ENCODE data around the gene ZNRF3. TPM values are rescaled to one million over a fixed set of nuclear protein-coding genes. Genes with fewer than 3 reads are reported as not detected.
A peak's percentile ranks its signal among the peaks of the same experiment; 100 is the strongest.

The ZNRF3 gene
- polyA plus RNA-seq, 1 of the 3 experiments (the other 2 are of a cell fraction): 4.2 TPM

DNA sequence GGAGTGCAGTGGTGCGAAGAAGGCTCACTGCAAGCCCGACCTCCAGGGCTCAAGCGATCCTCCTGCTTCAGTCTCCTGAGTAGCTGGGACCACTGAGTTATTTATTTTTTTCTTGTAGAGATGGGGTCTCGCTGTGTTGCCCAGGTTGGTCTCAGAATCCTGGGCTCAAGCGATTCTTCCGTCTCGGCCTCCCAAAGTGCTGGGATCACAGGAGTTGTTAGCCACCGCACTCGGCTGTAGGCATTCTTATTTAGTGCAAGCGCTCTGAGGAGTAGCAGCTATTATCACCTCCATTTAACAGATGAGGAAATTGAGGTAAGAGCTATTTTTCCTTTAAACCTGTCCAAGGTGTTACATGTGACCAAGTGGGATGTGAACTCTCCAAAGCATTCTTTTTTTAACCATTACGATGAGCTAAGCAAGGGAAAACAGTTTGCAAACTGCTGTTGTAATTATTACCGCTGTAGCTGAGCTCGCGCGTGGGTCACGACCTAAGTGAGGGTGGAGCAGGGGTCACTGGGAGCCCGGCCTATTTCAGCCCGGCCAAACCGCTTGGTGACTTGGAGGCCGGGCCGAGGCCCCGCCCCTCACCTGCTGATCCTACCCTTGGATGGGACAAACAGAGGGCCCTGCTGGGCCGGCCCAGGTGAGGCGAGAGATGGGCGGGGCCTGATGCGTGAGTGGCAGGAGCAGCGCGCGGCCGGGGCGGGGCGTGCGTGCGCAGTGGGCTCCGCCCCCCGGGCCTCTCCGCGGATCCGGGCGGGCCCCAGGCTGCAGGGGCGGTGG, 189.0 kb downstream of the ZNRF3 start:
- POLR2A ChIA-PET: no interaction called here
- peak; percentile 99 for DNase-seq
- Histone ChIP-seq H3K4me3 (ENCODE audit: low read depth in 2 of 2, low read length in 1 of 2) (peak overlapping the region; percentile 66 to 69), H3F3A (replicated peaks; ENCODE audit: insufficient read depth) (no peaks in the 10 kb centered on the region), H3K4me2 (peak overlapping the region; percentile 77), H2AFZ (ENCODE audit: low read depth) (peak overlapping the region; percentile 66; the same call in 1 of the 2 replicates), H3K79me2 (ENCODE audit: insufficient read depth) (no peaks in the 10 kb centered on the region), H3K9ac (no peak overlapping the region), H4K20me1 (ENCODE audit: insufficient read depth) (no peaks in the 10 kb centered on the region), H3K9me3 (no peaks in the 10 kb centered on the region), H3K36me3 (replicated peaks in 1 of 2; ENCODE audit: control insufficient read depth in 1 of 2, insufficient read depth in 2 of 2, low read length in 1 of 2) (no peaks in the 10 kb centered on the region), H3K4me1 (ENCODE audit: control insufficient read depth in 1 of 2, insufficient read depth in 2 of 2, low read depth in 1 of 2, low read length in 1 of 2) (peaks cover 0 to 8% of the 10 kb centered on the region in 2 experiments; a peak in 1 of 4 replicates), H3K27ac (ENCODE audit: low read depth in 2 of 2, low read length in 1 of 2) (no peak overlapping the region), H3K9me2 (no peaks in the 10 kb centered on the region), H3K27me3 (ENCODE audit: insufficient read depth) (no peaks in the 10 kb centered on the region)
- CTCF ChIA-PET: interaction anchor here (0.6 to 1.1 kb wide), 5 partner anchors 9 to 173 kb away, joined by 3 to 6 read pairs (median 3); no protein-coding TSS in a partner anchor
- TF ChIP-seq PBX3 (IDR thresholded peaks at IDR 0.05): peak; percentile 93
- no peak for TF ChIP-seq RAD21 (IDR thresholded peaks at IDR 0.05; ENCODE audit: low read length)
- no peak for TF ChIP-seq REST (IDR thresholded peaks at IDR 0.05; ENCODE audit: low read depth, low read length)
- TF ChIP-seq TCF12 (IDR thresholded peaks at IDR 0.05): no peak
- no peak for TF ChIP-seq GABPA (IDR thresholded peaks at IDR 0.05; ENCODE audit: low read depth)
- no peak for TF ChIP-seq MAX (IDR thresholded peaks at IDR 0.05; ENCODE audit: low read depth)
- no peak for TF ChIP-seq YY1 (IDR thresholded peaks at IDR 0.05; ENCODE audit: low read depth)
- no peak for TF ChIP-seq FOXJ3 (CRISPR knock-in tag; IDR thresholded peaks at IDR 0.05)
- TF ChIP-seq NFIC (IDR thresholded peaks at IDR 0.05; ENCODE audit: borderline replicate concordance): no peak
- peak; percentile 70 for TF ChIP-seq NRF1 (IDR thresholded peaks at IDR 0.05; ENCODE audit: low read depth, low read length)
- no peak for TF ChIP-seq RCOR1 (IDR thresholded peaks at IDR 0.05; ENCODE audit: low read length)
- no peak for TF ChIP-seq TEAD4 (IDR thresholded peaks at IDR 0.05; ENCODE audit: borderline replicate concordance, insufficient read depth)
- no peak for TF ChIP-seq MEF2A (IDR thresholded peaks at IDR 0.05; ENCODE audit: borderline replicate concordance, low read depth)
- no peak for TF ChIP-seq POLR2AphosphoS5 (IDR thresholded peaks at IDR 0.05; ENCODE audit: low read depth, low read length)
- WGBS (ENCODE audit: low lambda C conversion rate): 46% methylated on average over 21 of the region's 41 CpGs

Measured in SK-N-SH (cell line).